Measurements from ENCODE around the gene CCDC183.
"Not testable (repeated sequence)": the region's sequence is repeated elsewhere in the genome, so short reads cannot be mapped to it uniquely, and the experiment has no call there.

DNA sequence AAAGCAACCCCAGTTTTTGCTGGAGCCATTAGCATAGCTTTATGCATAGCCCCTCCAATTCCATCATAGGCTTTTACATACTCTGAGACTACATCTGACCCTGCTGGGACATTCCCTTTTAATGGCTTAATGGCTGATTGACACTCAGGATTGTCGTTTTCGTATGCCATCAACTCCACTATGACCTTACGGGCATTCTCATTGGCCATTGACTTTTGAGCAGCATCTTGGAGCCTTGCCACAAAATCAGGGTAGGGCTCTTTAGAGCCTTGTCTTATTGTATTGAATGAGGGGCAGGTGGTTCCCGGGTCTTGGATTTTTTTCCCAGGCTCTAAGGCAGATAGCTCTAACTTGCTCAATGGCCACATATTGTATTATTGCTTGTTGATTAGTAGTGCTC lies 9.2 kb upstream of the CCDC183 start:
- TF ChIP-seq, protein P1, sequence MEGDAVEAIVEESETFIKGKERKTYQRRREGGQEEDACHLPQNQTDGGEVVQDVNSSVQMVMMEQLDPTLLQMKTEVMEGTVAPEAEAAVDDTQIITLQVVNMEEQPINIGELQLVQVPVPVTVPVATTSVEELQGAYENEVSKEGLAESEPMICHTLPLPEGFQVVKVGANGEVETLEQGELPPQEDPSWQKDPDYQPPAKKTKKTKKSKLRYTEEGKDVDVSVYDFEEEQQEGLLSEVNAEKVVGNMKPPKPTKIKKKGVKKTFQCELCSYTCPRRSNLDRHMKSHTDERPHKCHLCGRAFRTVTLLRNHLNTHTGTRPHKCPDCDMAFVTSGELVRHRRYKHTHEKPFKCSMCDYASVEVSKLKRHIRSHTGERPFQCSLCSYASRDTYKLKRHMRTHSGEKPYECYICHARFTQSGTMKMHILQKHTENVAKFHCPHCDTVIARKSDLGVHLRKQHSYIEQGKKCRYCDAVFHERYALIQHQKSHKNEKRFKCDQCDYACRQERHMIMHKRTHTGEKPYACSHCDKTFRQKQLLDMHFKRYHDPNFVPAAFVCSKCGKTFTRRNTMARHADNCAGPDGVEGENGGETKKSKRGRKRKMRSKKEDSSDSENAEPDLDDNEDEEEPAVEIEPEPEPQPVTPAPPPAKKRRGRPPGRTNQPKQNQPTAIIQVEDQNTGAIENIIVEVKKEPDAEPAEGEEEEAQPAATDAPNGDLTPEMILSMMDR (conservative IDR thresholded peaks at IDR 0.05): not testable (repeated sequence)
- TF ChIP-seq ZFX (IDR thresholded peaks at IDR 0.05): not testable (repeated sequence)

All from C4-2B (cell line).